PC-3 (cell line): ENCODE results near the gene KCNJ6.

Source experiments
- EZH2phosphoT487 ChIP-seq: fragments of 300-600 bp; sonication (generic); IDR thresholded peaks from 2 replicates; pipeline ENCODE4 v1.6.1; 2018; ENCODE audit warnings: mild to moderate bottlenecking, antibody characterized with exemption, low read length, borderline replicate concordance
- TF ChIP-seq, protein P1 (sequence below): fragments of 300-600 bp; sonication (generic); conservative IDR thresholded peaks from 2 replicates; pipeline ENCODE4 v1.5.1; 2017; ENCODE audit warnings: antibody characterized with exemption, low read depth, mild to moderate bottlenecking, low read length

DNA sequence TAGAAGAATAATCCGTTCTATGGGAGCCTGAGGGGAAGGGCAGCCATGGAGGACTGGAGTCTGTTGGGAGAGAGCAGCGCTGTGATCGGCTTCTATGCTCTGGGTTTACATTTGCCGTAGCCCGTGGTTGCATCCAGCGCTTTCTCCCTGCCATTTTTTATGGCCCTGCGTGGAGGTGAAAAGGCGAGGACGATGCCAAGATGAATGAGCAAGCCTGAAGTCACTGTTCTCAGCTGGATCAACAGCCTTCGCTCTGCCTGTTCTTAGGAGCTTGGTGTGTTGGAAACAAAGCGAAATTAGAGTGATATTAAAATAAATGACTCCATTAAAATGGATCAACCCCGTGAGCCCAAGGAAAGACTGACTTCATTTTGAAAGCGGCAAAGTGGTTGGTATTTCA is 120.2 kb downstream of the KCNJ6 start:
- TF ChIP-seq, protein P1, sequence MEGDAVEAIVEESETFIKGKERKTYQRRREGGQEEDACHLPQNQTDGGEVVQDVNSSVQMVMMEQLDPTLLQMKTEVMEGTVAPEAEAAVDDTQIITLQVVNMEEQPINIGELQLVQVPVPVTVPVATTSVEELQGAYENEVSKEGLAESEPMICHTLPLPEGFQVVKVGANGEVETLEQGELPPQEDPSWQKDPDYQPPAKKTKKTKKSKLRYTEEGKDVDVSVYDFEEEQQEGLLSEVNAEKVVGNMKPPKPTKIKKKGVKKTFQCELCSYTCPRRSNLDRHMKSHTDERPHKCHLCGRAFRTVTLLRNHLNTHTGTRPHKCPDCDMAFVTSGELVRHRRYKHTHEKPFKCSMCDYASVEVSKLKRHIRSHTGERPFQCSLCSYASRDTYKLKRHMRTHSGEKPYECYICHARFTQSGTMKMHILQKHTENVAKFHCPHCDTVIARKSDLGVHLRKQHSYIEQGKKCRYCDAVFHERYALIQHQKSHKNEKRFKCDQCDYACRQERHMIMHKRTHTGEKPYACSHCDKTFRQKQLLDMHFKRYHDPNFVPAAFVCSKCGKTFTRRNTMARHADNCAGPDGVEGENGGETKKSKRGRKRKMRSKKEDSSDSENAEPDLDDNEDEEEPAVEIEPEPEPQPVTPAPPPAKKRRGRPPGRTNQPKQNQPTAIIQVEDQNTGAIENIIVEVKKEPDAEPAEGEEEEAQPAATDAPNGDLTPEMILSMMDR = no peak
- TF ChIP-seq EZH2phosphoT487 = no peak
